MM.1S (cell line): ENCODE results near the gene CNTLN.

Experiments used
- DNase-seq: peaks from one replicate; pipeline ENCODE4 v3.0.0-alpha.2; 2015
- H2AFZ ChIP-seq: fragments of 300-600 bp; sonication (generic); 2 replicates; pipeline ENCODE4 v1.6.0; 2016; ENCODE audit warnings: antibody characterized with exemption, low read length
- H3F3A ChIP-seq: fragments of 300-600 bp; sonication (generic); 2 replicates; pipeline ENCODE4 v1.6.1; 2016; ENCODE audit warnings: mild to moderate bottlenecking, antibody characterized with exemption, low read length, moderate library complexity, mixed read lengths; ENCODE audit not compliant: insufficient read depth
- H3K27ac ChIP-seq: fragments of 300-600 bp; sonication (generic); 2 replicates; pipeline ENCODE4 v1.5.1; 2016; ENCODE audit warnings: mild to moderate bottlenecking, low read length
- H3K27me3 ChIP-seq: fragments of 300-600 bp; sonication (generic); replicated peaks from 2 replicates; pipeline ENCODE4 v1.6.0; 2016; ENCODE audit warnings: low read length; ENCODE audit not compliant: insufficient read depth
- H3K36me3 ChIP-seq: fragments of 300-600 bp; sonication (generic); replicated peaks from 2 replicates; pipeline ENCODE4 v1.6.1; 2016; ENCODE audit warnings: mild to moderate bottlenecking, low read length, mixed read lengths; ENCODE audit not compliant: insufficient read depth
- H3K4me1 ChIP-seq: fragments of 300-600 bp; sonication (generic); 2 replicates; pipeline ENCODE4 v1.6.1; 2016; ENCODE audit warnings: low read length, mixed read lengths
- H3K4me2 ChIP-seq: fragments of 300-600 bp; sonication (generic); 2 replicates; pipeline ENCODE4 v1.6.0; 2016; ENCODE audit warnings: low read depth, low read length
- H3K4me3 ChIP-seq: fragments of 300-600 bp; sonication (generic); 2 replicates; pipeline ENCODE4 v1.5.1; 2016; ENCODE audit warnings: low read length, mixed read lengths
- H3K79me2 ChIP-seq: fragments of 300-600 bp; sonication (generic); 2 replicates; pipeline ENCODE4 v1.6.1; 2016; ENCODE audit warnings: mixed run types, low read length, mixed read lengths
- H3K9ac ChIP-seq: fragments of 300-600 bp; sonication (generic); 2 replicates; pipeline ENCODE4 v1.6.1; 2016; ENCODE audit warnings: low read length, mixed read lengths
- H3K9me2 ChIP-seq: fragments of 300-600 bp; sonication (generic); replicated peaks from 2 replicates; pipeline ENCODE4 v1.6.1; 2016; ENCODE audit warnings: mild to moderate bottlenecking, low read length, mixed read lengths; ENCODE audit not compliant: insufficient read depth
- H3K9me3 ChIP-seq: fragments of 300-600 bp; sonication (generic); replicated peaks from 2 replicates; pipeline ENCODE4 v1.6.1; 2016; ENCODE audit warnings: mild to moderate bottlenecking, low read length, mixed read lengths; ENCODE audit not compliant: insufficient read depth
- H4K20me1 ChIP-seq: fragments of 300-600 bp; sonication (generic); 2 replicates; pipeline ENCODE4 v1.6.1; 2016; ENCODE audit warnings: mild to moderate bottlenecking, low read length, moderate library complexity, mixed read lengths; ENCODE audit not compliant: insufficient read depth
- EZH2 ChIP-seq: fragments of 300-600 bp; sonication (generic); optimal IDR thresholded peaks from 2 replicates; pipeline ENCODE3; 2017; ENCODE audit warnings: low read depth, mild to moderate bottlenecking, antibody characterized with exemption, low read length, mixed read lengths
- EZH2phosphoT487 ChIP-seq: fragments of 300-600 bp; sonication (generic); IDR thresholded peaks from 2 replicates; pipeline ENCODE4 v1.6.1; 2018; ENCODE audit warnings: antibody characterized with exemption, low read length
- TF ChIP-seq, protein P1 (sequence below): fragments of 300-600 bp; sonication (generic); IDR thresholded peaks from 2 replicates; pipeline ENCODE4 v1.5.1; 2016; ENCODE audit warnings: antibody characterized with exemption, low read length, mixed read lengths

CNTLN gene

DNA sequence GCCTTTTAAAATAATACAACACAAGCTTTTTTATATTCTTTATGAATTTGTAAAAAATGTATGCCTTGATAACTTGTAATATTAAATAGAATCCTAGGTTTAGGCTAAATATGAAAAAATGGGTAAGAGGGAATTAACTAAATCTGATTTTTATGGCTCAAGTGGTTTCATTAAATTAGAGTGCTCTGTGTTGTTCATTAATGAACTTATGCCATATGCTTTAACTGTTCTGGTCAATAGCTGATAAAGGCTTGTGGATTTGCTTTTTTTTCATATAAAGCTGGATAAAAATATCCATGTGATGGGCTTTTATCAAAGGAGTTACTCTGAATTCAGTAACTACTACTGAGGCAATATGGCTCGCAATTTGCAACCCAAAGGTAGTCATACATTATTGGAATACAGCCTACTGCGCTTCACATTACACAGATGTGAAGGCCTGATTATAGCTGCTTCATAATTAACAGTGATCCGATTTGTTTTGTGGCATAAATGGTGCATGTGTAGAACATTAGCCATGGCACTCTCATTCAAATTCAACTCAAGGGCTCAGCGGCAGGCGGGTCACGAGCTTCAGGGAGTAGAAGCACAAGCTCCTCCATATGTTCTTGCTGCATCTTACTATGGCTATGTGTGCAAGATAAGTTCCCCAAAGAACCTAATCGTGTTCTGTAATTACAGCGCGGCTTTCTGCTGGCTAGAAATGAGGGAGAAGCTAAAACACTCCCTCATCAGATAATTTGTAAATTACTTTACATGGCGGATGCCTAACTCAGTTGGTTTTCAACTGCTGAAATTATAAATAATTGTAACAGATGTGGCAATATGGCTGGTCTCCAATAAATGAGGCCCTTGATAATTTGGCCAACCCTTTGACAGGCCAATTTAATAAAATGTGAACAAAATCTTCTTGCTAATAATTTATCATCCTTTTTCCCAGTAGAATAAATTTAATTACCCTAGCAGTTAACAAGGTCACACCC is 188.3 kb downstream of the CNTLN start:
- H3K9me2 ChIP-seq, result no peaks in the 10 kb centered on the region
- no peaks in the 10 kb centered on the region for H3K4me1 ChIP-seq
- H3K79me2 ChIP-seq, result no peaks in the 10 kb centered on the region
- TF ChIP-seq EZH2phosphoT487, result no peak
- TF ChIP-seq EZH2, result no peak
- TF ChIP-seq, protein P1, sequence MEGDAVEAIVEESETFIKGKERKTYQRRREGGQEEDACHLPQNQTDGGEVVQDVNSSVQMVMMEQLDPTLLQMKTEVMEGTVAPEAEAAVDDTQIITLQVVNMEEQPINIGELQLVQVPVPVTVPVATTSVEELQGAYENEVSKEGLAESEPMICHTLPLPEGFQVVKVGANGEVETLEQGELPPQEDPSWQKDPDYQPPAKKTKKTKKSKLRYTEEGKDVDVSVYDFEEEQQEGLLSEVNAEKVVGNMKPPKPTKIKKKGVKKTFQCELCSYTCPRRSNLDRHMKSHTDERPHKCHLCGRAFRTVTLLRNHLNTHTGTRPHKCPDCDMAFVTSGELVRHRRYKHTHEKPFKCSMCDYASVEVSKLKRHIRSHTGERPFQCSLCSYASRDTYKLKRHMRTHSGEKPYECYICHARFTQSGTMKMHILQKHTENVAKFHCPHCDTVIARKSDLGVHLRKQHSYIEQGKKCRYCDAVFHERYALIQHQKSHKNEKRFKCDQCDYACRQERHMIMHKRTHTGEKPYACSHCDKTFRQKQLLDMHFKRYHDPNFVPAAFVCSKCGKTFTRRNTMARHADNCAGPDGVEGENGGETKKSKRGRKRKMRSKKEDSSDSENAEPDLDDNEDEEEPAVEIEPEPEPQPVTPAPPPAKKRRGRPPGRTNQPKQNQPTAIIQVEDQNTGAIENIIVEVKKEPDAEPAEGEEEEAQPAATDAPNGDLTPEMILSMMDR, result no peak
- H3K4me3 ChIP-seq, result no peak overlapping the region
- H3K36me3 ChIP-seq, result no peaks in the 10 kb centered on the region
- no peaks in the 10 kb centered on the region for H3K9me3 ChIP-seq
- H3K27me3 ChIP-seq, result no peaks in the 10 kb centered on the region
- no peak for DNase-seq
- no peak overlapping the region for H3K4me2 ChIP-seq
- no peak overlapping the region for H2AFZ ChIP-seq
- no peaks in the 10 kb centered on the region for H4K20me1 ChIP-seq
- H3K27ac ChIP-seq, result no peak overlapping the region
- H3K9ac ChIP-seq, result no peak overlapping the region
- H3F3A ChIP-seq, result no peaks in the 10 kb centered on the region

DNA sequence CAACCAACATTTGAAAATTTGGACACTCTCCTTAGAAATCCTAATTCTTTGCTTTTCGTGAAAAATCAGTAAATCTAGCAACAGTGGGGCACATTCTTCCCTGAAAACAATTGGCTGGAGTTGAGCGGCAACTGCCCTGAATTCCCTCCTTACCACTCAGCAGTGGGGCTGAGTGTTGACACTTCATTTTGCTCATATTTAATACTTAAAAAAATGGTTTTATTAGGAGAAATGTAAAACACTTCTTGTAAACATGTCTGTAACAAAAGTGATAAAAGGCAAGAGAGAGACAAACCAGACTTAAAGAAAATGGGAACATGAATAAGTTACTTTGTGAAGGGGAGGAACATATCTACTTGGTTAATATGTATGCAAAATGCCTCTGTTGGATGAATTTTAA is 193.5 kb downstream of the CNTLN start:
- no peaks in the 10 kb centered on the region for H3K4me1 ChIP-seq
- no peaks in the 10 kb centered on the region for H4K20me1 ChIP-seq
- no peaks in the 10 kb centered on the region for H3F3A ChIP-seq
- H3K27ac ChIP-seq, result no peak overlapping the region
- no peak for DNase-seq
- H3K9ac ChIP-seq, result no peak overlapping the region
- H3K79me2 ChIP-seq, result no peaks in the 10 kb centered on the region
- no peak overlapping the region for H3K4me3 ChIP-seq
- no peaks in the 10 kb centered on the region for H3K27me3 ChIP-seq
- TF ChIP-seq EZH2phosphoT487, result no peak
- TF ChIP-seq EZH2, result no peak
- TF ChIP-seq, protein P1, result no peak
- H3K9me2 ChIP-seq, result no peaks in the 10 kb centered on the region
- H2AFZ ChIP-seq, result no peak overlapping the region
- H3K36me3 ChIP-seq, result no peaks in the 10 kb centered on the region
- no peaks in the 10 kb centered on the region for H3K9me3 ChIP-seq
- no peak overlapping the region for H3K4me2 ChIP-seq

DNA sequence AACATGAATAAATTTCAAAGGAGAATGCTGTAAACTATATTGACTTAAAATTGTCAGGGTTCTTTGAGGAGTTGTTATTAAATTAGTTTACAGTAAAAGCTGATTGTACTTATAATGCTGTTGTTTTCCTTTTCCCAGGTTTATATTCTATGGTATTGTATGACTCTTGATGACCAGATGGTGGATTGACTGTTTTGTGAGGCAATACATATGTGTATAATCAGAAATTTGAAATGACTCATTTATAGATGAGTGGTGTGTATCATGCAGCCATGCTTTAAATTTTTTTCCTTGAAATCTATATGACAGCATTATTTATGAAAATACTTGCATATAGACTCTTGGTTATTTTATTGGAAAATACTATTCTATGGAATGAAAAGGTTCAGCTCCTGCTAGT is 195.3 kb downstream of the CNTLN start:
- Histone ChIP-seq H3K4me1 (no peaks in the 10 kb centered on the region), H3F3A (no peaks in the 10 kb centered on the region), H3K79me2 (no peaks in the 10 kb centered on the region), H3K4me2 (no peak overlapping the region), H3K27ac (no peak overlapping the region), H2AFZ (no peak overlapping the region), H3K9me2 (no peaks in the 10 kb centered on the region), H3K27me3 (no peaks in the 10 kb centered on the region), H3K36me3 (no peaks in the 10 kb centered on the region), H4K20me1 (no peaks in the 10 kb centered on the region), H3K9ac (no peak overlapping the region), H3K9me3 (no peaks in the 10 kb centered on the region), H3K4me3 (no peak overlapping the region)
- DNase-seq, result no peak
- no peak for TF ChIP-seq EZH2phosphoT487
- TF ChIP-seq, protein P1, result no peak
- TF ChIP-seq EZH2, result no peak
